ENCODE results near the gene MTMR2. TPM values are rescaled to one million over a fixed set of nuclear protein-coding genes. Genes with fewer than 3 reads are reported as not detected.

MTMR2 gene
- total and polyA plus RNA-seq, 2 experiments from 2014 or later = 26.6 to 52.6 TPM

DNA sequence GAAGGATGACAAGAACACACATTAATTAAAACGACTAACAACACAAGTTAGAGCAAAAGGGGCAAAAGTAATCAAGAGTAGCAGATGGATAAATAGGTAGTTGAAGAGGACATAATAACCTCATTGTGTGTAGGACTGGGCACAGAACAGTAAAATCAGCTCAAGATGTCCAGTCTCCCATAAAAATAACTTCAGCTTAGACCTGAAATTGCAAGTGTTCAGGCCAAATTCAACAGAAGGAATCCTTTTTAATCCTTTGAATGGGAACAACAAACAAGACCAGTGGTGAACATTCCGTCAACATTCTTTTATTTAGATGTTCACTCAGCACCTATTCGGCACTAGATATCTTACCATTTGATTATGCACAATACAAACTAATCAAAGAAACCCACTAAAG, 4.4 kb downstream of the MTMR2 start:
- H3K36me3 ChIP-seq (ENCODE audit: insufficient read depth) = no peaks in the 10 kb centered on the region
- H3K4me3 ChIP-seq = no peak overlapping the region
- no peak overlapping the region for H2AFZ ChIP-seq
- peaks cover 7% of the 10 kb centered on the region for H3K27me3 Mint-ChIP-seq (ENCODE audit: insufficient read depth, low read depth, poor library complexity)
- H3K4me3 Mint-ChIP-seq = no peak overlapping the region
- ATAC-seq (no peak), DNase-seq (ENCODE audit: low spot score) (no peak)
- no peaks in the 10 kb centered on the region for H3K27me3 ChIP-seq (ENCODE audit: insufficient read depth)
- H3K9me3 Mint-ChIP-seq = no peaks in the 10 kb centered on the region
- TF ChIP-seq ZNF331 (CRISPR knock-in tag; IDR thresholded peaks at IDR 0.05; ENCODE audit: low read depth) (no peak), JUNB (IDR thresholded peaks at IDR 0.05; ENCODE audit: unreplicated experiment) (no peak), EZH2phosphoT487 (IDR thresholded peaks at IDR 0.05; ENCODE audit: unreplicated experiment) (no peak), ZNF114 (CRISPR knock-in tag; IDR thresholded peaks at IDR 0.05) (no peak), EZH2 (IDR thresholded peaks at IDR 0.05; ENCODE audit: low read depth, unreplicated experiment) (no peak), STAT1 (IDR thresholded peaks at IDR 0.05; ENCODE audit: unreplicated experiment) (no peak), NANOG (IDR thresholded peaks at IDR 0.05; ENCODE audit: borderline replicate concordance) (no peak), CREB1 (CRISPR knock-in tag; IDR thresholded peaks at IDR 0.05; ENCODE audit: low read depth) (no peak), POLR2AphosphoS5 (IDR thresholded peaks at IDR 0.05; ENCODE audit: low read depth) (no peak)
- TF ChIP-seq, protein P1, sequence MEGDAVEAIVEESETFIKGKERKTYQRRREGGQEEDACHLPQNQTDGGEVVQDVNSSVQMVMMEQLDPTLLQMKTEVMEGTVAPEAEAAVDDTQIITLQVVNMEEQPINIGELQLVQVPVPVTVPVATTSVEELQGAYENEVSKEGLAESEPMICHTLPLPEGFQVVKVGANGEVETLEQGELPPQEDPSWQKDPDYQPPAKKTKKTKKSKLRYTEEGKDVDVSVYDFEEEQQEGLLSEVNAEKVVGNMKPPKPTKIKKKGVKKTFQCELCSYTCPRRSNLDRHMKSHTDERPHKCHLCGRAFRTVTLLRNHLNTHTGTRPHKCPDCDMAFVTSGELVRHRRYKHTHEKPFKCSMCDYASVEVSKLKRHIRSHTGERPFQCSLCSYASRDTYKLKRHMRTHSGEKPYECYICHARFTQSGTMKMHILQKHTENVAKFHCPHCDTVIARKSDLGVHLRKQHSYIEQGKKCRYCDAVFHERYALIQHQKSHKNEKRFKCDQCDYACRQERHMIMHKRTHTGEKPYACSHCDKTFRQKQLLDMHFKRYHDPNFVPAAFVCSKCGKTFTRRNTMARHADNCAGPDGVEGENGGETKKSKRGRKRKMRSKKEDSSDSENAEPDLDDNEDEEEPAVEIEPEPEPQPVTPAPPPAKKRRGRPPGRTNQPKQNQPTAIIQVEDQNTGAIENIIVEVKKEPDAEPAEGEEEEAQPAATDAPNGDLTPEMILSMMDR (conservative IDR thresholded peaks at IDR 0.05; ENCODE audit: low read depth in 2 of 2) = no peak
- TF ChIP-seq, protein P2, sequence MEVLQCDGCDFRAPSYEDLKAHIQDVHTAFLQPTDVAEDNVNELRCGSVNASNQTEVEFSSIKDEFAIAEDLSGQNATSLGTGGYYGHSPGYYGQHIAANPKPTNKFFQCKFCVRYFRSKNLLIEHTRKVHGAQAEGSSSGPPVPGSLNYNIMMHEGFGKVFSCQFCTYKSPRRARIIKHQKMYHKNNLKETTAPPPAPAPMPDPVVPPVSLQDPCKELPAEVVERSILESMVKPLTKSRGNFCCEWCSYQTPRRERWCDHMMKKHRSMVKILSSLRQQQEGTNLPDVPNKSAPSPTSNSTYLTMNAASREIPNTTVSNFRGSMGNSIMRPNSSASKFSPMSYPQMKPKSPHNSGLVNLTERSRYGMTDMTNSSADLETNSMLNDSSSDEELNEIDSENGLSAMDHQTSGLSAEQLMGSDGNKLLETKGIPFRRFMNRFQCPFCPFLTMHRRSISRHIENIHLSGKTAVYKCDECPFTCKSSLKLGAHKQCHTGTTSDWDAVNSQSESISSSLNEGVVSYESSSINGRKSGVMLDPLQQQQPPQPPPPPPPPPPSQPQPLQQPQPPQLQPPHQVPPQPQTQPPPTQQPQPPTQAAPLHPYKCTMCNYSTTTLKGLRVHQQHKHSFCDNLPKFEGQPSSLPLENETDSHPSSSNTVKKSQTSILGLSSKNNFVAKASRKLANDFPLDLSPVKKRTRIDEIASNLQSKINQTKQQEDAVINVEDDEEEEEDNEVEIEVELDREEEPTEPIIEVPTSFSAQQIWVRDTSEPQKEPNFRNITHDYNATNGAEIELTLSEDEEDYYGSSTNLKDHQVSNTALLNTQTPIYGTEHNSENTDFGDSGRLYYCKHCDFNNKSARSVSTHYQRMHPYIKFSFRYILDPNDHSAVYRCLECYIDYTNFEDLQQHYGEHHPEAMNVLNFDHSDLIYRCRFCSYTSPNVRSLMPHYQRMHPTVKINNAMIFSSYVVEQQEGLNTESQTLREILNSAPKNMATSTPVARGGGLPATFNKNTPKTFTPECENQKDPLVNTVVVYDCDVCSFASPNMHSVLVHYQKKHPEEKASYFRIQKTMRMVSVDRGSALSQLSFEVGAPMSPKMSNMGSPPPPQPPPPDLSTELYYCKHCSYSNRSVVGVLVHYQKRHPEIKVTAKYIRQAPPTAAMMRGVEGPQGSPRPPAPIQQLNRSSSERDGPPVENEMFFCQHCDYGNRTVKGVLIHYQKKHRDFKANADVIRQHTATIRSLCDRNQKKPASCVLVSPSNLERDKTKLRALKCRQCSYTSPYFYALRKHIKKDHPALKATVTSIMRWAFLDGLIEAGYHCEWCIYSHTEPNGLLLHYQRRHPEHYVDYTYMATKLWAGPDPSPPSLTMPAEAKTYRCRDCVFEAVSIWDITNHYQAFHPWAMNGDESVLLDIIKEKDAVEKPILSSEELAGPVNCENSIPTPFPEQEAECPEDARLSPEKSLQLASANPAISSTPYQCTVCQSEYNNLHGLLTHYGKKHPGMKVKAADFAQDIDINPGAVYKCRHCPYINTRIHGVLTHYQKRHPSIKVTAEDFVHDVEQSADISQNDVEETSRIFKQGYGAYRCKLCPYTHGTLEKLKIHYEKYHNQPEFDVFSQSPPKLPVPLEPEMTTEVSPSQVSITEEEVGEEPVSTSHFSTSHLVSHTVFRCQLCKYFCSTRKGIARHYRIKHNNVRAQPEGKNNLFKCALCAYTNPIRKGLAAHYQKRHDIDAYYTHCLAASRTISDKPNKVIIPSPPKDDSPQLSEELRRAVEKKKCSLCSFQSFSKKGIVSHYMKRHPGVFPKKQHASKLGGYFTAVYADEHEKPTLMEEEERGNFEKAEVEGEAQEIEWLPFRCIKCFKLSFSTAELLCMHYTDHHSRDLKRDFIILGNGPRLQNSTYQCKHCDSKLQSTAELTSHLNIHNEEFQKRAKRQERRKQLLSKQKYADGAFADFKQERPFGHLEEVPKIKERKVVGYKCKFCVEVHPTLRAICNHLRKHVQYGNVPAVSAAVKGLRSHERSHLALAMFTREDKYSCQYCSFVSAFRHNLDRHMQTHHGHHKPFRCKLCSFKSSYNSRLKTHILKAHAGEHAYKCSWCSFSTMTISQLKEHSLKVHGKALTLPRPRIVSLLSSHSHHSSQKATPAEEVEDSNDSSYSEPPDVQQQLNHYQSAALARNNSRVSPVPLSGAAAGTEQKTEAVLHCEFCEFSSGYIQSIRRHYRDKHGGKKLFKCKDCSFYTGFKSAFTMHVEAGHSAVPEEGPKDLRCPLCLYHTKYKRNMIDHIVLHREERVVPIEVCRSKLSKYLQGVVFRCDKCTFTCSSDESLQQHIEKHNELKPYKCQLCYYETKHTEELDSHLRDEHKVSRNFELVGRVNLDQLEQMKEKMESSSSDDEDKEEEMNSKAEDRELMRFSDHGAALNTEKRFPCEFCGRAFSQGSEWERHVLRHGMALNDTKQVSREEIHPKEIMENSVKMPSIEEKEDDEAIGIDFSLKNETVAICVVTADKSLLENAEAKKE (CRISPR knock-in tag; IDR thresholded peaks at IDR 0.05) = no peak
- TF ChIP-seq, protein P3, sequence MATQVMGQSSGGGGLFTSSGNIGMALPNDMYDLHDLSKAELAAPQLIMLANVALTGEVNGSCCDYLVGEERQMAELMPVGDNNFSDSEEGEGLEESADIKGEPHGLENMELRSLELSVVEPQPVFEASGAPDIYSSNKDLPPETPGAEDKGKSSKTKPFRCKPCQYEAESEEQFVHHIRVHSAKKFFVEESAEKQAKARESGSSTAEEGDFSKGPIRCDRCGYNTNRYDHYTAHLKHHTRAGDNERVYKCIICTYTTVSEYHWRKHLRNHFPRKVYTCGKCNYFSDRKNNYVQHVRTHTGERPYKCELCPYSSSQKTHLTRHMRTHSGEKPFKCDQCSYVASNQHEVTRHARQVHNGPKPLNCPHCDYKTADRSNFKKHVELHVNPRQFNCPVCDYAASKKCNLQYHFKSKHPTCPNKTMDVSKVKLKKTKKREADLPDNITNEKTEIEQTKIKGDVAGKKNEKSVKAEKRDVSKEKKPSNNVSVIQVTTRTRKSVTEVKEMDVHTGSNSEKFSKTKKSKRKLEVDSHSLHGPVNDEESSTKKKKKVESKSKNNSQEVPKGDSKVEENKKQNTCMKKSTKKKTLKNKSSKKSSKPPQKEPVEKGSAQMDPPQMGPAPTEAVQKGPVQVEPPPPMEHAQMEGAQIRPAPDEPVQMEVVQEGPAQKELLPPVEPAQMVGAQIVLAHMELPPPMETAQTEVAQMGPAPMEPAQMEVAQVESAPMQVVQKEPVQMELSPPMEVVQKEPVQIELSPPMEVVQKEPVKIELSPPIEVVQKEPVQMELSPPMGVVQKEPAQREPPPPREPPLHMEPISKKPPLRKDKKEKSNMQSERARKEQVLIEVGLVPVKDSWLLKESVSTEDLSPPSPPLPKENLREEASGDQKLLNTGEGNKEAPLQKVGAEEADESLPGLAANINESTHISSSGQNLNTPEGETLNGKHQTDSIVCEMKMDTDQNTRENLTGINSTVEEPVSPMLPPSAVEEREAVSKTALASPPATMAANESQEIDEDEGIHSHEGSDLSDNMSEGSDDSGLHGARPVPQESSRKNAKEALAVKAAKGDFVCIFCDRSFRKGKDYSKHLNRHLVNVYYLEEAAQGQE (IDR thresholded peaks at IDR 0.05; ENCODE audit: unreplicated experiment) = no peak
- TF ChIP-seq, protein P4, sequence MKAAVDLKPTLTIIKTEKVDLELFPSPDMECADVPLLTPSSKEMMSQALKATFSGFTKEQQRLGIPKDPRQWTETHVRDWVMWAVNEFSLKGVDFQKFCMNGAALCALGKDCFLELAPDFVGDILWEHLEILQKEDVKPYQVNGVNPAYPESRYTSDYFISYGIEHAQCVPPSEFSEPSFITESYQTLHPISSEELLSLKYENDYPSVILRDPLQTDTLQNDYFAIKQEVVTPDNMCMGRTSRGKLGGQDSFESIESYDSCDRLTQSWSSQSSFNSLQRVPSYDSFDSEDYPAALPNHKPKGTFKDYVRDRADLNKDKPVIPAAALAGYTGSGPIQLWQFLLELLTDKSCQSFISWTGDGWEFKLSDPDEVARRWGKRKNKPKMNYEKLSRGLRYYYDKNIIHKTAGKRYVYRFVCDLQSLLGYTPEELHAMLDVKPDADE (IDR thresholded peaks at IDR 0.05) = no peak
- no peak overlapping the region for H3K4me2 ChIP-seq
- peaks cover 3% of the 10 kb centered on the region; the same call in 1 of the 2 replicates for H4K20me1 ChIP-seq (replicated peaks; ENCODE audit: insufficient read depth)
- H3F3A ChIP-seq (replicated peaks; ENCODE audit: low read depth) = no peaks in the 10 kb centered on the region; the same call in 1 of the 2 replicates
- H3K79me2 ChIP-seq (replicated peaks; ENCODE audit: insufficient read depth) = peaks cover 88% of the 10 kb centered on the region
- no peaks in the 10 kb centered on the region for H3K9me2 ChIP-seq (ENCODE audit: insufficient read depth)
- no peak overlapping the region for H3K27ac ChIP-seq (ENCODE audit: low read depth)
- no peak overlapping the region for H3K27ac Mint-ChIP-seq
- peaks cover 22% of the 10 kb centered on the region for H3K4me1 ChIP-seq (ENCODE audit: insufficient read depth)
- H3K4me1 Mint-ChIP-seq = peaks cover 22% of the 10 kb centered on the region
- H3K36me3 Mint-ChIP-seq (ENCODE audit: low read depth) = no peaks in the 10 kb centered on the region; the same call in 1 of the 3 replicates

Data from GM23338 (cell line).